HG03103 (cell line): ENCODE measurements around the gene NTSR2.

ENCODE experiments used
- ATAC-seq: cut with Tn5 transposase; IDR thresholded peaks from one replicate; pipeline ENCODE4 v1.9.1; 2021; ENCODE audit warnings: low read depth; ENCODE audit not compliant: unreplicated experiment

The NTSR2 gene

DNA sequence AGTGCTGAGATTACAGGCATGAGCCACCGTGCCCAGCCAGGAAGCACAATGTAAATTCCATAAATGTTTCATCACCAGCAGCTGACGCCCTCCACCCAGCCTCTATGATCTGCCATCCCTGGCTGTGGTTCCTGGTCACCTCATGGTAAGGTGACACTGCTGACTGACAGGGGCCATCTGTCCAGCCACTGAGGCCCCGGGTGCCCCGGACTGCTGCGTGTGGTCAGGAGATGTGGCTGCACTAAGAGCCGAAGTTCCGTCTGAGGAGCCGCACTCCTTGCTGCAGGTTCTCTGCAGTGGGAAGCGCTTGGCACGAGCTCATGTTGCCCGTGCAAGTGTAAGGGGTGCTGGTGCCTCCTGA is 10.9 kb downstream of the NTSR2 start:
- no peak for ATAC-seq

DNA sequence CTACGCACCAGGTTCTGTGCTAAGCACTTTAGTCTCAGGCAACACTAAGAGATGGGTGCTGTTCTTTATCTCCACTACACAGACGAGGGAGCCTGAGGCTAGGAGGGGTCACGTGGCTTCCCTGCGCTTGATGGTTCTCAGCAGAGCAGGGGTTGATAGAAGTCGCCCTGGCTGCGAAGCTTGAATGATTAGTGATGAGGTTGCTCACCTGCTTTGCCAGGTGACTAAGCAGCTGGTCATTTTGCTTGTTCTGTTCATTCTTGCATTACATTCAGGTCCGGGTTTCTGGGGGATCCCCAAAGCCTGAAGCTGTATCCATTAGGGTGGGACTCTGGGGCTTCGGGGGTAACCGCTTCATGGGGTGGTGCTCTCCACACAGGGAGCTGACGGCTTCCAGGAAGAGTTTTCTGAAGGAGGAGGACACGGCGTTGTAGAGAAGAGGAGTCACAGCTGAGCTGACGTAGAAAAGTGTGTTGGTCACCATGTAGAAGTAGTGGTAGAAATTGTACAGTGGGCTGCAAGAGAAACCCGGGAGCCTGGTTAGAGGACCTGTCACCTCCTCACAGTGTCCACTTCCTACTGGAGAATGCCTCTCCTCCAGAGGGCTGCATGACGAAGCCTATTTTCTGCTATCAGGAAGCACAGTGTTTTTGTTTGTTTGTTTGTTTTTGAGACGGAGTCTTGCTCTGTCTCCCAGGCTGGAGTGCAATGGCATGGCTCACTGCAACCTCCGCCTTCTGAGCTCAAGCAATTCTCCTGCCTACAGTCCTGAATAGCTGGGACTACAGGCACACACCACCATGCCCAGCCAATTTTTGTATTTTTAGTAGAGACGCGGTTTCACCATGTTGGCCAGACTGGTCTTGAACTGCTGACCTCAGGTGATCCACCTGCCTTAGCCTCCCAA is 11.5 kb downstream of the NTSR2 start:
- ATAC-seq: no peak

DNA sequence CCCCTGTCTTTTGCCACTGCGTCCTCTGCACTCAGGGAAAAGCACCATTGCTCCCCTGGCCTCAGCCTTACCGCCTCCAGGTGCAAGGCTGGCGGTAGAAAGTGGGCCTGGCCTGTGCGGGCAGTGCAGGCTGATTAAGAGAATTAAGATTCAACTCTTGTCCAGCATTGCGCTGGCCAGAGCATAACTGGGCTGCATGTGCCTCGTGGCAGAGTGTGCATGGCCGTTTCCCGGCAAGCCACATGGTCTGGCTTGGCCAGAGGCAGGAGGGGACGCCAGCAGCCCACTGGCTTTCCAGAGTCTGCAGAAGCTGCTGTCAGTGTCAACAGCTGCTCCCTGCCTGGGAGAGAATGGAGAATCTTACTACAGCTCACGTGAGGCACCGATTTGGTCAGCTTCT is 12.3 kb downstream of the NTSR2 start:
- ATAC-seq: no peak

DNA sequence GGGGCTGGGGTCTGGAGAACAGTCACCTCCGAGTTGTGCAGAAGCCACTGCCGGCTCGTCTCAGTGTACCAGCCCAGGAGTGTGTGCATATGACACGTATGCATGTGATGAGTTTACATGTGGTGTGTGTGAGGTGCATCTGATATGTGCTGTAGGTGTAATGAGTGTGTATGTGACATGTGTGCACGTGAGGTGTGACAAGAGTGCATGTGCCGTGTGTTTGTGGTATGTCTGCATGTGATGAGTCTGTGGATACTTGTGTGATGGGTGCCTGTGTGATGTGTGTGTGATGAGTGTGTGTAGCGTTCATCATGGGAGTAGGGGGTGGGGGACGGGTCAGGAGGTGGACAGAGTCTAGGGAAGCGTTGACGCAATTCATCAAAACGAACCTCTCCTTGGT is 12.8 kb downstream of the NTSR2 start:
- ATAC-seq: no peak

DNA sequence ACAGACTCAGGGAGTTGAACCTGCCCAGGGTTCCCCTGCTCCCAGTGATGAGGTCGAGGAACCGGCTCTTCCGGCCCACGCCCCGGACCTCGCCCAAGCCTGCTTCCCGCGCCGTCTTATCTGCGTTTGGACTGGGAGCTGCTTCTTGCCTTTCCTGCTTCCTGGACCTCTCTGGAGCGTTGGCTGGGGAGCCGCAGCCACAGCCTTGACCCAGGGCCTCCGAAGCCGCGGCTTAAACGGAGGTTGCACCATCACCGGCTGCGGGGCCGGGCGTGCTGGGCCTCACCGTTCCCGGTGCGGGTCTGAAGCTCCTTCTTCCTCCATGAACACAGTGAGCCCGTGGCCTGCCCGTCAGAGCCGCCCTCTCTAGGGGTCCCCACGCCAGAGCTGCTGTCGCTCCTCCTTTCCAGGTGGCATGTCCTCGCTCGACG is 13.3 kb downstream of the NTSR2 start:
- ATAC-seq: no peak

DNA sequence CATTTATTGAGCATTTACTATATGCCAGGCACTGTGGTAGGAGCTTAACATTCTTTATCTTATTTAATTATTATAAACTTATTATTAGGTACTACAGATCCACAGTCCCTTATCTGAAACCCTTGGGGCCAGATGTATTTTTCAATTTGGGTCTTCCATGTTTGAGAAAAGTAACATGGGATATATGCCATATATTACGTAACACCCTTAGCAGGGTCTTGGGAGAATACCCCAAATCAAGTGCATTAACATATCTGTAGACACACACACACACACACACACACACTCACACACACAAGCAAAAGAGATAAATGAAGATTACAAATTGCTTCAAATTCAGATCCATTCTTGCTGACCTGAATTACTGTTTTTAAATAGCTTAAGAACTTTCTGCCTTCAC is 13.7 kb downstream of the NTSR2 start:
- ATAC-seq: no peak

DNA sequence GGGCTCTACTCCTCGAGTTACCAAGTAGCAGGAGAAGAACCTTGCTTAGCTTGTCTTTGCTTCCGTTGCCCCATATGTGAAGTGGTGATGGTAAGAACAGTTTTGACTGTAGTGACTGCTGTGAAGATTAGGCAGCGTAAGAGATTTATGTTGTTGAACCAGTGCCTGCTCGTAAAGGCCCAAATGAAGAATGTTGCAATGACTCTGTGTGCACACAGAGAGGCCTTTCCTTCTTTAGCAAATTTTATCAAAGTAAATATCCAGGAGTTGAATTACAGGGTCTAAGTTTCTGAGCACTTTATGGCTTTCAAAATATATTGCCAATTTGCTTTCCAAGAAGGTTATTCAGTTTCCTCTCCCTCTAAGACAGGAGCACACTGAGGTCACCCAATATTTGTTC is 14.5 kb downstream of the NTSR2 start:
- no peak for ATAC-seq

DNA sequence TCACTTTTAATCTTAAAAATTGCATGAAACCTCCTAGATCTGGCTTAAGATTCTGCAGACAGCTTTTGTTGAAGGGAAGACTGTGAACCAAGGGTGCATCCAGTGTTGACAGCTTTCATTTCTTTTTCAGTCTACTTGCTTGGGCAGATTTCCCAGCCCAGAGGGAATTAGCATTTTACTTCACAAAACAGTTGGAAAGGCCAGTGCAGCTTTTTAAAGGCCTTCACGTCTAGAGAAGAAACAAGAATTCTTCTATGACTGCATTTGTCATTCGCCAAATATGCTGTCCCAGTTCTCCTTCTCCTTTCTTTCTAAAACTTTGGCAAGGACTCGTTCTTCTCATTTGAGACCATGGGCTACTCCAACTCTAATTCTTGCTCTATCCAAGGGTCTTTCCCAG is 17.4 kb downstream of the NTSR2 start:
- no peak for ATAC-seq

DNA sequence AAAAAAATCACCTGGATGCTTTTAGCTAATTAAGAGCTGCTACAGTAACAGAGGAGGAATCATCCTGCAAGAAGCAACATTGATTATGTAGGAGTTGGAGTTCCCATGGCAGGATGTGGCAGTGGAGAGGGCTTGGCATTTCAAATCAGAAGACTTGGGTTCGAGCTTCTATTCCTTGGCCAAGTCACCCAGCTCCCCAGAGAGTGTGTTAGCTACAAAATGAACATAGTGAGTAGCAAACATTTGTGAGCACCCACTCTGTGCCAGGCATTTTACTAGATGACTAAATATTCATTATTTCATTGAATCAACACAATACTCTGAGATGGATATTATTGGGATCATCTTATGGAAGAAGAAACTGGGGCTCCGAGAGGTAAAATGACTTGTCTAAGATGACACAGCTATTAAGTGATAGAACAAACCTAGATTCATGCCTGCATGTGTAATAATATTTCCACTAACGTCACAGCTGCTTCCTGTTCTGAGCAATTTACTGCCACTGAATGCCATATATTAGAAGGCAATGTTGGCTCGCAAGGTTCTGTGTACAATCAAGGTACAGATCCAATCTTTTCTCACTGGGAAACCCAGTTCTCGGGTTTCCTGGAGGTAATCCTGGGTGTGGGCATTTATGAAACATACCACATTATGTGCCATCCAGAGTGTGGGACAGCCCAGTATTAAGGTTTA is 18.0 kb downstream of the NTSR2 start:
- ATAC-seq: no peak

DNA sequence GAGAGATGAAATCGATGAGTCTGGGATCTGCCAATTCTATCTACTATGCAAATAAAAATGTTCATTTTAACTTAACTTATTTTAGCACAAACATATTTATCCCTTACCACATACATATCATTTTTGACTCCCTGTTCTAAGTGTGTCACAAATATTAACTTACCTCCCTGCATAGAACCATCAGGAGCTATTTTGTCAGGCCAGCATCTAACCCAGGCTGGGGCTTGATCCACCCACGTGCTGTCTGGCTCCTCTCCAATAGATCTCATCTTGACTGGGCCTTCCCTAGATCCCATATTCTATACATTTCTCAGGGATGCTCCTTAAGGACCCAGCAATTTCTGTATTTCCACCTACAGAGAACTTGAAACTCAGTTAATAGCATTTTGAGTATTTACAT is 20.9 kb downstream of the NTSR2 start:
- ATAC-seq: no peak

DNA sequence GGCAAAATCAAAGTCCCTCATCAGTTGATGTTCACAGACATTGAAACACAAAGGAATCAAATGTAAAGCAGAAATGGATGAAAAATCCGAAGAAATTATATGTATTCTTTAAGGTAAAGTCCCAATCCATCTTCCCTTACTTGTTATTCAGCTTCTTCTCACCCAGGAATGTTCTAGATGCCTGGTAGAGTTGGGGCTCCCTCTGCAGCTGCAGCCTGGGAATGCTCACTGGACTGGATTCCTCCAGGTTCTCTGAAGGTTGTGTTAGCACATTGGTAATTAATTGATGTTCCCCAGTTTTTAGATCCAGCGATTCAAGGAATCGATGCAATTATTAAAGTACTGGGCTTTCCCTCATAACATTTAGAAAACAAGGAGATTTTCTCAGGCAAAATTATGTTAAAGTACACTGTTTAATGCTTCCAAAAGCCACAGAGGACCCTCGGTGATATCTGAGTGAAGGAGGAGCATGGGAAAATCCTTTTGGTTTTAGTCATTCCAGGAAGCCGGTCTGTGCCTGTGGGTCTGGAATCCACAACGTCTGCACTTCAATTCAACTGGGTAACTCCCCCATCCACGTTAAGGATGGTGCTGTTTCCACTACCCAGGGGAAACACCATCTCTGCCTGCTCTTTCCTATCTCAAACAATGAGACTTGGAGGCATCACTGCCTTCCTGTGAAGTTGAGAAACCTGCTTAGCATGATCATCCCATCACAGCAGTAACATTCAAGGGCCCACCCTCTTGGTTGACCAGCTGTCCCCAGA is 22.0 kb downstream of the NTSR2 start:
- no peak for ATAC-seq

DNA sequence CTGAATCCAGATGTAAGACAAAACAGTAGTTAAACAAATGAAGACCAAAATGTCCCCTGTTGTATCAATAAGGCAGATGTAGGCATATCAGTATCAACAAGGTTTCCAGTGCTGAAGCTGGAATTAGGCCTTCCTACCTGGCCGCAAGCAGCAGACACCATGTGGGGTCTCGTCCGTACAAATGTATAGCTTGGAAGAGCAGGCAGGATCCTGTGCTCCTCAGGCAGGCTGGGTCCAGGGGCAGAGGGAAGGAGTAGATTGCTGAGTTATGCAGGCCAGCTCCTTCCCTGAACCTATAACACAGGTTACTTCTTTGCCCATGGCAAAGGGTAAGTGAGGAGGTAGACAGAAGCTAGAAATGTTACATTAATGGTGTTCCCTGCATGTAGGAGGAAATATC is 23.5 kb downstream of the NTSR2 start:
- ATAC-seq: no peak

DNA sequence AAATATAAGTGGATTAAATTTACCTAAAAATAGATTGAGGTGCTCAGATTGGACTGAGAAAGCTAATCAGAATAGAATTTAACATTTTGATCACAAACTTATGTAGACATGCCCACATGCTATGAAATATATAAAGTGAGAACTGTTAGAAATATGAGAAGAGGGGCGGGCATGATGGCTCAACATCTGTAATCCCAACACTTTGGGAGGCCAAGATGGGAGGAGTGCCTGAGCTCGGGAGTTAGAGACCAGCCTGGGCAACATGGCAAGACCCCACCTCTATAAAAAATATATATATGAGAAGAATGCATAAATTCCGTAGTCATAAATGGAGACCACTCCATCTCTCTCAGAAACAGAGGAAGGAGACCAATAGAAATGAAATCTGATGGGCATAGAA is 25.7 kb downstream of the NTSR2 start:
- ATAC-seq: no peak

DNA sequence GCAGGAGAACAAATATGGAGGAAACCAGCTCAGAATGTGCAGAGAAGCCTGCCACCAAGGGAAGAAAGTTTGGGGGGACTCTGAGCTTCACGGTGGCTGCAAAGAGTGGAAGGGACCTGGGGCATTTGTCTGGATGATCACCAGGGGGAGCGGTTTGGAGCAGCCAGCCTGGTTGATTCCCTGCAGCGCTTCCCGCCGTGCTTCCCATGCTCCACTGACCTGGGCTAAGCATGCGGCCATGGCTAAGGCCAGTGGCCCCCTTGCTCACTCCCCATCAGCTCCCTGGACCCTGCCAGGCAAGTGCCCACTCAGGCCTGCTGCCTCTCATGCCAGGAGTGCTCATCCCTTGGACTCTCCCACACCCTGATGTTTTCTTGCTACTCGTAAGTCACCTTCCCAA is 27.0 kb downstream of the NTSR2 start:
- ATAC-seq: no peak

DNA sequence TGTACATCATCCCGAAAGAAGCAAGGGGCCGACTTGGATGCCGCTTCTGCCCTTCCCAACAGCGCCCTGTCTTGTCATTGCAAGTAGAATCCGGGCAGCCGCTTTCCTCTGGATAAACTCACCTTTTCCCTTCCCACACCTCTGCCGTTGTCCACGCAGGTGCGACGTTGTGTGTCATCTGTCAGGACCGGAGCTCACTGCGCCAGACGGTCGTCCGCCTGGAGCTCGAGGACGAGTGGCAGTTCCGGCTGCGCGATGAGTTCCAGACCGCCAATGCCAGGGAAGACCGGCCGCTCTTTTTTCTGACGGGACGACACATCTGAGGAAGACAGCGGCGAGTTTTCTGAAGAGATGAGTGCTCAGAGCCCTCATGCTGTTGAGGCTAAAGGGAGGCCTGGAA is 29.9 kb downstream of the NTSR2 start:
- ATAC-seq: no peak

DNA sequence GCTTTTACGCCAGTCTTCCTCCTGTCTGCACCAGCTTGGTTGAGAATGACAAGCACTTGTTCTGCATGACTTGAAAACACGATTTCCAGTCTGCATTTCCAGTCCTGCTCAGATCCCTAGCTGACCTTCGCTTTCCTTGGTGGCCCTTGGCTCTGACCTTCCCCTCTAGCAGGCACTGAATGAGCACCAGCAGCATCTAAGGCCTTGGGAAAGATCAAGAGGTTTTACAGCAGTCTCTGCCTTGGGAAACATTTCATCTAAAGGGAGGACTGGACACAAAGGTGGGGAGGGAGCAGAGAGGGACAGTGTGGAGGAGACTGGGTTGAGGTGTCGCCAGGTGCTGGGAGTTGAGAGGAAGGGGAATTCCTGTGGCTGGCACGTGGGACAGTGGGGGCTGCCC is 30.5 kb downstream of the NTSR2 start:
- no peak for ATAC-seq

DNA sequence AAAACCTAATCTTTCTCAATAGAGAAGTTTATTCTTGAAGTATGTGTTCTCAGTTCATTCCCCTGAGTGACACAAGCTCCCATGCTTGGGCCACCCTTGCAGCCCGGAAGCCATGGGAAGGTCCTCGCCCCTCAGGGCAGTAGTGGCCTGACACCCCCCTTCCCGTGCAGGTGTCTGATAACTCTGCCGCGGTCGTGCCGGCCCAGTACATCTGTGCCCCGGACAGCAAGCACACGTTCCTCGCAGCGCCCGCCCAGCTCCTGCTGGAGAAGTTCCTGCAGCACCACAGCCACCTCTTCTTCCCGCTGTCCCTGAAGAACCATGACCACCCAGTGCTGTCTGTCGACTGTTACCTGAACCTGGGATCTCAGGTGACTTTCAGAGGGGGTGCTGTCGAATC is 32.4 kb downstream of the NTSR2 start:
- ATAC-seq: no peak

DNA sequence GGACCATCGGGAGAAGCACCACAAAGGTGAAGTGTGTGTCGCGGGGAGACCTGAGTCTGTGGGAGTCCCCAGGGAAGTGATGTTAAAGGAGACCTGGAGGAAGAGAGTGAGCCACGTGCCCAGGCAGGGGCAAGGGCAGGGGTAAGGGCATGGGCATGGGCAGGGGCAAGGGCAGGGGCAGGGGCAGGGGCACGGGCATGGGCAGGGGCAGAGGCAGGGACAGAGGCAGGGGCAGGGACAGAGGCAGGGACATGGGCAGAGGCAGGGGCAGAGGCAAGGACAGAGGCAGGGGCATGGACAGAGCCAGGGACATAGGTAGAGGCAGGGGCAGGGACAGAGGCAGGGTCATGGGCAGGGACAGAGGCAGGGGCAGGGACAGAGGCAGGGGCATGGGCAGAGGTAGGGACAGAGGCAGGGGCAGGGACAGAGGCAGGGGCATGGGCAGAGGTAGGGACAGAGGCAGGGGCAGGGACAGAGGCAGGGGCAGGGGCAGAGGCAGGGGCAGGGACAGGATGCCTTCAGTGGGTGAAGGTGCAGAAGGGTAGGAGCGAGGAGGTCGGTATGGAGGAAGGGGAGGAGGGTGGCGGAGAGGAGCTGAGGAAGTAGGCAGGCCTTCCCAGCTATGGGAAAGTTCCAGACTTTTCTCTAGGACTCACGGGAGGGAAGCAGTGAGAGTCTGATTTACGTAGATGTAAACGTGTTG is 33.3 kb downstream of the NTSR2 start:
- ATAC-seq: no peak

DNA sequence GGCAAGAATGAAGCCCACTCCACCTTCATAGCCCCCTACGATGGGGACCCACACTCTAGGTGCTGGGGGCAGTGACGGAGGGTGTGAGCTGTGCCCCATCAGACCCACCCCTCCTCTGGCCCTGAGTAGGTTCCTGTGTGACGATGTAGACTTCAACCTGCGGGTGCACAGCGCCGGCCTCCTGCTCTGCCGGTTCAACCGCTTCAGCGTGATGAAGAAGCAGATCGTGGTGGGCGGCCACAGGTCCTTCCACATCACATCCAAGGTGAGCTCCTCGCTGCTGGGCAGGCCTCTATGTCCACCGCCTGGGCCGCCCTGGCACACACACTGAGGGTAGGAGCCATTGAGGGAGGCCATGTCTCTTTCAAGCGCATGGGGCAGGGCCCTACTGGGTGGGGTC is 34.9 kb downstream of the NTSR2 start:
- no peak for ATAC-seq

DNA sequence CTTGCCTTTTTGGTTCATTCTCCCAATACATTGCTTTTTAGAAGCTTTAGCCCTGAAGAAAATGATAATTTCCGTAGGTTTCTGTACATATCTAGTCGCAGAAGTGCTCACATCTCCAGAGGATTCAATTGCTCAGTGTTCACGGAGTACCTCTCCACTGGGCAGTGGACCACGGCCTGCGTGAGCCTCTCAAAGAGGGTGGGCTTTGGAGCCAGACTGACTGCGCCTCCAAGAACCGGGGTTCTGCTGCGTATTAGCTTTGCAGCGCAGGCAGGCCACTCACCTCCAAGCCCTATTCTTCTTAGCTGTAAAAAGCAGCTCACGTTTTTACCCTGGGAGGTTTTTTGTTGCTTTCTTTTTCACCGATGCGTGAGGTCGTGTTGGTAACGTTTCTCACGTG is 35.4 kb downstream of the NTSR2 start:
- no peak for ATAC-seq

DNA sequence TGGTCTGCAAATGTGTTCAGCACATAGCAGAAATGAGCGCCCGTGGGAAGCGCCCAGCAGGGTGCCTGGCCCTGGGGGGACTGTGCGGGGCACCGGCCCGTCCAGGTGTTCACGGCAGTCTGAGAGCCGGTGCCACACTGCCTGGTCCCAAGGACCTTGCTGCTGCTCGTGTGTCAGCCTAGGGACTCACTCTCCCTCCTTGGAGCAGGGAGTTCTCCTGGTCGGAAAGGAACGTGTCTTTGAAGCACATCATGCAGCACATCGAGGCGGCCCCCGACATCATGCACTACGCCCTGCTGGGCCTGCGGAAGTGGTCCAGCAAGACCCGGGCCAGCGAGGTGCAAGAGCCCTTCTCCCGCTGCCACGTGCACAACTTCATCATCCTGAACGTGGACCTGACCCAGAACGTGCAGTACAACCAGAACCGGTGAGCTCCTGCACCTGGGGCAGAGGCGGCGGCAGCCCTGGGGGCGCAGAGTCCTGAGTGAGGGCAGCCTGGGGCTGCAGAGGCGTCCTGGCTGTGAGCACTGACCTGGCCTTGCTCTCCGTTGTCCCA is 36.0 kb downstream of the NTSR2 start:
- no peak for ATAC-seq
